CD4-positive, alpha-beta memory T cell (primary cell): ENCODE results near the gene INSM1. TPM values are rescaled to one million over a fixed set of nuclear protein-coding genes. Genes with fewer than 3 reads are reported as not detected.

ENCODE experiments used
- CTCF ChIA-PET: fragments of 350-600 bp; sonication (Branson Sonifier 250); formaldehyde crosslinking; loops from one replicate; lab custom pipeline; 2021; ENCODE audit warnings: inconsistent platforms; ENCODE audit not compliant: partially characterized antibody; lab: Charles Lee
- POLR2A ChIA-PET: fragments of 350-600 bp; sonication (Branson Sonifier 250); formaldehyde crosslinking; loops from one replicate; lab custom pipeline; 2021; ENCODE audit not compliant: partially characterized antibody; lab: Charles Lee
- DNase-seq, 5 donors: peaks; one replicate each; pipeline versions ENCODE4 v3.0.0 to v3.0.0-alpha.2; 2020 to 2022; ENCODE audit warnings: mixed read lengths in 1 of 5
- H3K27ac ChIP-seq: one replicate; pipeline ENCODE4 v1.7.0; 2013; ENCODE audit warnings: low read depth, low read length
- H3K27me3 ChIP-seq: 2 replicates; pipeline ENCODE4 v1.7.0; 2013; ENCODE audit warnings: mild to moderate bottlenecking, low read length, moderate library complexity; ENCODE audit not compliant: insufficient read depth
- H3K36me3 ChIP-seq: 2 replicates; pipeline ENCODE4 v1.7.0; 2013; ENCODE audit warnings: mild to moderate bottlenecking, low read length, moderate library complexity; ENCODE audit not compliant: insufficient read depth
- H3K4me1 ChIP-seq: 2 replicates; pipeline ENCODE4 v1.7.0; 2013; ENCODE audit warnings: mild to moderate bottlenecking, low read length, moderate library complexity; ENCODE audit not compliant: insufficient read depth
- H3K4me3 ChIP-seq, 2 donors: one replicate each; pipeline ENCODE4 v1.7.0; 2013; ENCODE audit warnings: low read length in 2 of 2, mild to moderate bottlenecking in 1 of 2
- H3K9me3 ChIP-seq, 2 donors: one replicate each; pipeline ENCODE4 v1.7.0; 2013; ENCODE audit warnings: low read length in 2 of 2, control low read depth in 1 of 2; ENCODE audit not compliant: control insufficient read depth in 1 of 2
- H3K27ac Mint-ChIP-seq, 7 donors: one replicate each; pipeline ENCODE4 v1.8.0; 2020 to 2021; ENCODE audit warnings: mixed read lengths in 7 of 7, mild to moderate bottlenecking in 6 of 7, inconsistent platforms in 3 of 7, moderate library complexity in 3 of 7
- H3K27me3 Mint-ChIP-seq, 2 donors: one replicate each; pipeline ENCODE4 v1.8.0; 2020 to 2021; ENCODE audit warnings: mixed read lengths in 2 of 2
- H3K36me3 Mint-ChIP-seq, 2 donors: one replicate each; pipeline ENCODE4 v1.8.0; 2020 to 2021; ENCODE audit warnings: mixed read lengths in 2 of 2, inconsistent platforms in 1 of 2, mild to moderate bottlenecking in 1 of 2
- H3K4me1 Mint-ChIP-seq, 4 donors: one replicate each; pipeline ENCODE4 v1.8.0; 2020 to 2021; ENCODE audit warnings: mixed read lengths in 4 of 4, mild to moderate bottlenecking in 1 of 4
- H3K4me3 Mint-ChIP-seq, 8 donors: one replicate each; pipeline ENCODE4 v1.8.0; 2020 to 2021; ENCODE audit warnings: mixed read lengths in 8 of 8, mild to moderate bottlenecking in 7 of 8, moderate library complexity in 6 of 8, inconsistent platforms in 3 of 8
- H3K9me3 Mint-ChIP-seq, 8 donors: one replicate each; pipeline ENCODE4 v1.8.0; 2020 to 2021; ENCODE audit warnings: mixed read lengths in 8 of 8, mild to moderate bottlenecking in 5 of 8, inconsistent platforms in 3 of 8, moderate library complexity in 1 of 8
- intact Hi-C: fragments of 100-400 bp; cut with micrococcal nuclease; formaldehyde crosslinking; loops from one replicate; pipeline ENCODE4 v1.15.1; 2023
- polyA plus RNA-seq, 2 donors: library from polyadenylated mRNA; unstranded; fragments of 300-500 nt; fragmentation: Illumina TruSeq; gene quantifications; one replicate each; pipeline ENCODE4 v1.2.3, GENCODE V29; 2021
- total RNA-seq, 2 experiments: library from RNA; stranded (reverse); gene quantifications; one replicate each; pipeline ENCODE4 v1.2.3, GENCODE V29; 2021

The INSM1 gene
- total and polyA plus RNA-seq, 4 experiments from 2014 or later: not detected

DNA sequence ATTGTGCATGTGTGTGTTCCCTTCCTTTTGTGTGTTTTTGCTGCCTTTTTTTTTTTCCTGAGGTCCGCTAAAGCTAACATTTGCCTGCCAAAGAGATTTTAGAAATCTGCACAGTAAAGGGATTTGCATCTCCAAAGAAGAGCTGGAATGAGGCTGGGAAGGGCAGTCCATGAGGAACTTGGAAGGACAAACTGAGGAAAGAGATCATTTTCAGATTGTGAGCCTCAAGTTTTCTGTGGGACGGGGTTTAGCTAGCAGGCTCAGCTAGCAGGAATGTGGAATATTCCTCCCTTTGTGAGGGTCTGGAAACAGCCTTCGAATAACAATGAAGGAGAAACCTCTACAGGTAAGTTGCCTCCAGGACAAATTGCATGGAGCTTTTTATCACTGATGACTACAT lies 3.8 kb downstream of the INSM1 start:
- peaks cover 4 to 9% (median 6%) of the 10 kb centered on the region in 4 donors for H3K4me1 Mint-ChIP-seq
- ChIA-PET POLR2A (no interaction called here), CTCF (no interaction called here)
- Histone ChIP-seq H3K9me3 (no peaks in the 10 kb centered on the region), H3K27ac (no peak overlapping the region), H3K4me1 (no peaks in the 10 kb centered on the region), H3K4me3 (no peak overlapping the region), H3K27me3 (no peaks in the 10 kb centered on the region), H3K36me3 (no peaks in the 10 kb centered on the region)
- H3K9me3 Mint-ChIP-seq: peaks cover 0 to 2% (median 0%) of the 10 kb centered on the region in 8 donors
- peaks cover 35 to 41% of the 10 kb centered on the region in 2 donors for H3K27me3 Mint-ChIP-seq
- no peak overlapping the region for H3K4me3 Mint-ChIP-seq
- DNase-seq: no peak
- H3K27ac Mint-ChIP-seq: no peak overlapping the region
- H3K36me3 Mint-ChIP-seq: no peaks in the 10 kb centered on the region
- intact Hi-C loops: no loop called here

DNA sequence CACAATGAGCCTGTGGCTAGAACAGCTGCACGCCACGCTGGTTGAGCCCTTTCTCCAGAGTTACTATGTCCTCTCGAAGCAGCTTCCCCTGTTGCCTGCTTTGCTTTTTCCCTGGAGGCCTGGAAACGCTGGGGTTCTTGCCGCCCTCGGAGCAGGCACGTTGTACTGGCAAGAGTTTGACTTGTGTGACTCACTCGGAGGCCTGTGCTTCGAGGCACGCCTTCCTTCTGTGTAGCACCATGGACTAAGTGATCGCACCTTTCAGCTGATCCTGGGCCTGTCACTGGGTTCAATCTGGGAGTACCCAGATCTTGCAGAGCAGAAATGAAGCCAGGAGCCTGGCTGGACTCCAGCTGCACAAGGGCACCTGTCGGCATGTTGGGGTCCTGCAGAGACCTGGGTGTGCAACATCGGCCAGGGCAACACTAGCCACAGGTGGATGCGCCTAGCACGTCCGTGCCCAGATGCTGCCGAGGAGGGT lies 5.2 kb downstream of the INSM1 start:
- intact Hi-C loops: no loop called here
- H3K27me3 Mint-ChIP-seq: peaks cover 33 to 39% of the 10 kb centered on the region in 2 donors

DNA sequence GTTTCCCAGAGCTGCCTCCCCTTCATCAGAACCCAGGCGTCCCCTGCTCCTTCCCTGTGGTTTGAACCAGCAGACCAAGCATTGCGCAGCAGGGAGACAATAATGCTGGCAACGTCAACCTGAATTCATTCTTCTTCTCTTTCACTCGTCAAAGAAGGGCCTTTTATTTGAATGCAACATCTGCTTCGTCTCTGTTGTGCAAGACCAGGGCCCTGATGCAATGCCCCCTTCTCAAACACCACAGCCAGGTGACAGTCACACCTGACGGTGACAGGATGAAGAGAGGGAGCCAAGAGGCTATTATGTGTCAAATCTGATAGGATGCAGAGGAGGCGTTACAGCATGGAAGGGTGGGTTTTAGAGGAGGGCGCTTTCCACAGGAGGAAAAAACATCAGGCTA lies 8.0 kb downstream of the INSM1 start:
- H3K27ac Mint-ChIP-seq: no peak overlapping the region
- no peak overlapping the region for H3K4me3 ChIP-seq
- H3K9me3 ChIP-seq: no peaks in the 10 kb centered on the region
- peaks cover 27 to 37% of the 10 kb centered on the region in 2 donors for H3K27me3 Mint-ChIP-seq
- CTCF ChIA-PET: no interaction called here
- no peaks in the 10 kb centered on the region for H3K36me3 Mint-ChIP-seq
- no peaks in the 10 kb centered on the region for H3K27me3 ChIP-seq
- no peaks in the 10 kb centered on the region for H3K36me3 ChIP-seq
- H3K4me1 Mint-ChIP-seq: peaks cover 0 to 1% (median 0%) of the 10 kb centered on the region in 4 donors
- H3K4me1 ChIP-seq: no peaks in the 10 kb centered on the region
- H3K27ac ChIP-seq: no peak overlapping the region
- no peak for DNase-seq
- no peak overlapping the region for H3K4me3 Mint-ChIP-seq
- POLR2A ChIA-PET: no interaction called here
- intact Hi-C loops: no loop called here
- peaks cover 0 to 5% (median 3%) of the 10 kb centered on the region in 8 donors for H3K9me3 Mint-ChIP-seq

More for the DNA sequence above, 5.2 kb downstream of the INSM1 start:
- no peaks in the 10 kb centered on the region for H3K36me3 ChIP-seq
- no peak overlapping the region for H3K27ac Mint-ChIP-seq
- no peak overlapping the region for H3K27ac ChIP-seq
- H3K4me1 Mint-ChIP-seq: peaks cover 4 to 9% (median 6%) of the 10 kb centered on the region in 4 donors
- H3K4me3 ChIP-seq: no peak overlapping the region
- H3K4me3 Mint-ChIP-seq: no peak overlapping the region
- no peaks in the 10 kb centered on the region for H3K4me1 ChIP-seq
- H3K9me3 ChIP-seq: no peaks in the 10 kb centered on the region
- POLR2A ChIA-PET: no interaction called here
- peaks cover 0 to 2% (median 0%) of the 10 kb centered on the region in 8 donors for H3K9me3 Mint-ChIP-seq
- H3K27me3 ChIP-seq: no peaks in the 10 kb centered on the region
- CTCF ChIA-PET: no interaction called here
- DNase-seq: no peak
- no peaks in the 10 kb centered on the region for H3K36me3 Mint-ChIP-seq

DNA sequence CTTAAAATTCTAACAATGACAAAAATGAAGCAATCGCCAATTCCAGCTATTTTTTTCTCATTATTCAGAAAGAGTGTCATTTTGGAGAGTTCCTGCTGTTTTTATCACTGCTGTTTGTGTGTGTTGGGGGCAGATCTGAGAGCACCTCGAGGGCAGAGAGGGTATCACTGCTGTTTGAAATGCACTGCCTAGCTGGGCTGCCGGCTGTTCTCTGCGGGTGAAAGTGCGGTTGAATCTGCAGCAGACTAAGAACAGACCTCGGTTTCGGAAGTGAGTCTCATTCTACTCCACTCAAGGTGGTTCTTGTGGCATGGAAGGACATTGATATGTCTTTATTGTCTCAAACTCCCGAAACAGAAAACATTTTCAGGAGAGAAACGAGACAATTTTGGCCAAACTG lies 18.3 kb downstream of the INSM1 start:
- peaks cover 0 to 3% (median 0%) of the 10 kb centered on the region in 8 donors for H3K9me3 Mint-ChIP-seq
- DNase-seq: no peak
- peak overlapping the region in 1 of 7 donors; percentile 11 for H3K27ac Mint-ChIP-seq
- Histone ChIP-seq H3K9me3 (no peaks in the 10 kb centered on the region), H3K36me3 (no peaks in the 10 kb centered on the region), H3K27ac (no peak overlapping the region), H3K4me1 (no peaks in the 10 kb centered on the region), H3K27me3 (no peaks in the 10 kb centered on the region), H3K4me3 (no peak overlapping the region)
- H3K4me1 Mint-ChIP-seq: no peaks in the 10 kb centered on the region
- H3K27me3 Mint-ChIP-seq: peaks cover 2% of the 10 kb centered on the region in 2 donors
- ChIA-PET CTCF (no interaction called here), POLR2A (no interaction called here)
- intact Hi-C loops: no loop called here
- H3K4me3 Mint-ChIP-seq: no peak overlapping the region
- peaks cover 6 to 8% of the 10 kb centered on the region in 2 donors for H3K36me3 Mint-ChIP-seq

DNA sequence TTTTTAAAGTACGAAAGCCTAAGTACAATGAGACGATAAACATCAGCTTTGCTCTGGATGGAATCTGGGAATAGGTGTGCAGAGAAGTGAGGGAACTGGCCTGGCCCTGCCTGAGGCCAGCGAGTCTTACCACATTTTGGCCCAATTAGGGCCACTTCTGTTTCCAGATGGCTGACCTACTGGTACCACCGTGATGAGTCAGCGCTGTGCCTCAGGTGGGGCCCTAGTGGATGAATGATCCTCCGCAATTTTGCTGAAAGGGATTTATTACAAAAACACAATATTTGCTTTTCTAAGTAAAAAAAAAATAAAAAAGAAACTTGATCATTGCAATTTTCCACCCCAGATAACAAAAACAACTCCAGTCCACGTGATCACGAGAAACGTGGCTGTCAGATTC lies 22.5 kb downstream of the INSM1 start:
- no peaks in the 10 kb centered on the region for H3K9me3 ChIP-seq
- DNase-seq: no peak
- no peaks in the 10 kb centered on the region for H3K4me1 ChIP-seq
- H3K4me1 Mint-ChIP-seq: no peaks in the 10 kb centered on the region
- no peak overlapping the region for H3K4me3 Mint-ChIP-seq
- H3K27ac ChIP-seq: no peak overlapping the region
- CTCF ChIA-PET: no interaction called here
- H3K36me3 ChIP-seq: peaks cover 8% of the 10 kb centered on the region
- H3K27ac Mint-ChIP-seq: no peak overlapping the region
- H3K27me3 ChIP-seq: no peaks in the 10 kb centered on the region
- POLR2A ChIA-PET: no interaction called here
- H3K9me3 Mint-ChIP-seq: no peaks in the 10 kb centered on the region
- intact Hi-C loops: no loop called here
- H3K36me3 Mint-ChIP-seq: peaks cover 24 to 25% of the 10 kb centered on the region in 2 donors
- no peaks in the 10 kb centered on the region for H3K27me3 Mint-ChIP-seq
- no peak overlapping the region for H3K4me3 ChIP-seq

DNA sequence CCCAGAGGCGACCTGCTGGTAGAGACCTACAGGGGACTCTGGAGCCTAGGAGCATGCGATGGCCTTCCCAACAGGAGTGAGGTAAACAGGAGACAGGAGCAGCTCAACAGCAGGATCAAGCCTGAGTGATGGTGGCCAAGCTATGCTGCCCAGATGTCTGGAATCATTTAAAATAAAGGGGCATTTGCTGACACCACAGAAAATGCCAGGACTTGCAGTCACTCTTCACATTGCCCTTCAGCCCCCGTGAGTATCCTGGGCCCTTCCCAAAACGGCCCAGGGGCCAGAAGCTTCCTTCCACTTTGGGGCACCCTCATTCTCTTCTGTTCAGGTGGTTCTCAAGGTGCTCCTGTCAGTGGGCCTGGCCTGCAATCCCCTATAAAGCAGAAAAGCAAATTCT lies 23.2 kb downstream of the INSM1 start:
- H3K4me1 ChIP-seq: no peaks in the 10 kb centered on the region
- H3K27me3 ChIP-seq: no peaks in the 10 kb centered on the region
- H3K36me3 ChIP-seq: peaks cover 8% of the 10 kb centered on the region
- CTCF ChIA-PET: no interaction called here
- peaks cover 24 to 25% of the 10 kb centered on the region in 2 donors for H3K36me3 Mint-ChIP-seq
- H3K4me3 ChIP-seq: no peak overlapping the region
- no peaks in the 10 kb centered on the region for H3K9me3 ChIP-seq
- no peak overlapping the region for H3K4me3 Mint-ChIP-seq
- H3K4me1 Mint-ChIP-seq: no peaks in the 10 kb centered on the region
- H3K9me3 Mint-ChIP-seq: no peaks in the 10 kb centered on the region
- no peak overlapping the region for H3K27ac ChIP-seq
- no peaks in the 10 kb centered on the region for H3K27me3 Mint-ChIP-seq
- intact Hi-C loops: no loop called here
- DNase-seq: no peak
- POLR2A ChIA-PET: no interaction called here
- no peak overlapping the region for H3K27ac Mint-ChIP-seq

DNA sequence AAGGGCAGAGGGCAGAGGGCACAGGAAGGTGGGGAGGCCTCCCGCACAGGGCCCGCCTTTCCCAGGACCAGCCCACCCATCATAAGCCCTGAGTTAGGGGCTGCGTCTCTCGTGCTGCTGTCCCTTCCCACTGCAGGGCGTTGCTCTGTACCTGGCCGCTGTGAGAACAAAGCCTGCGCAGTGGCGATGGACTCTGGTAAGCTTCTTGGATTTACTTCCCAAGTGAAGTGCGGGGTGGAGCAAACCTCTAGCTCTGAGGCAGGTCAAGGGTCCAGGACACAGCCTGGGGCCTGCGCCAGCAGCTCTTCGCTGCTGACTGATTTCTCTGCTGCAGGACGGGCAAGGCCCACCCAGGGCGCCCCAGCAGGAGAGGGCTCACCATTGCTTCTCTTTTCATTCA lies 23.9 kb downstream of the INSM1 start:
- H3K4me3 ChIP-seq: no peak overlapping the region
- Mint-ChIP-seq H3K4me3 (no peak overlapping the region), H3K36me3 (peaks cover 27 to 28% of the 10 kb centered on the region in 2 donors), H3K4me1 (no peaks in the 10 kb centered on the region), H3K27ac (no peak overlapping the region), H3K27me3 (no peaks in the 10 kb centered on the region), H3K9me3 (no peaks in the 10 kb centered on the region)
- CTCF ChIA-PET: no interaction called here
- no peaks in the 10 kb centered on the region for H3K9me3 ChIP-seq
- no peaks in the 10 kb centered on the region for H3K27me3 ChIP-seq
- intact Hi-C loops: no loop called here
- H3K27ac ChIP-seq: no peak overlapping the region
- POLR2A ChIA-PET: no interaction called here
- no peak for DNase-seq
- no peaks in the 10 kb centered on the region for H3K4me1 ChIP-seq
- peaks cover 8% of the 10 kb centered on the region for H3K36me3 ChIP-seq
